ENCODE data around the gene ZFYVE9. TPM values are rescaled to one million over a fixed set of nuclear protein-coding genes. Genes with fewer than 3 reads are reported as not detected.

The ZFYVE9 gene
- total and polyA plus RNA-seq, 10 of the 15 experiments (the other 5 are each of a cell fraction or from before 2014, with no cell fraction given) = 0.26 to 6.9 (median 2.3) TPM

GRCh38 chr1:52140633-52141512, 1.0 kb upstream of the ZFYVE9 start:
- Histone ChIP-seq H3K9ac (ENCODE audit: control insufficient read depth, insufficient read depth, low read length) (no peak overlapping the region), H4K20me1 (ENCODE audit: control insufficient read depth, insufficient read depth) (no peaks in the 10 kb centered on the region), H3K4me2 (ENCODE audit: control insufficient read depth, insufficient read depth) (peak overlapping the region; percentile 90; the same call in 1 of the 2 replicates), H3K27ac (ENCODE audit: control insufficient read depth, insufficient read depth) (no peak overlapping the region; the same call in 1 of the 2 replicates), H3K4me1 (ENCODE audit: control insufficient read depth, insufficient read depth, low read length) (peaks cover 11% of the 10 kb centered on the region; the same call in 1 of the 2 replicates), H3K9me3 (replicated peaks; ENCODE audit: control insufficient read depth, insufficient read depth, low read length) (no peaks in the 10 kb centered on the region; the same call in 2 of the 3 replicates), H2AFZ (ENCODE audit: control insufficient read depth, low read depth, low read length) (peak overlapping the region; percentile 23; the same call in 1 of the 2 replicates), H3K36me3 (ENCODE audit: control insufficient read depth in 2 of 2, insufficient read depth in 2 of 2, low read length in 1 of 2) (no peaks in the 10 kb centered on the region), H3K4me3 (no peak overlapping the region), H3K79me2 (ENCODE audit: control insufficient read depth, insufficient read depth, low read length) (no peaks in the 10 kb centered on the region), H3K27me3 (replicated peaks in 1 of 2; ENCODE audit: control insufficient read depth in 2 of 2, insufficient read depth in 2 of 2, low read length in 1 of 2) (no peaks in the 10 kb centered on the region; a peak in 1 of 4 replicates)
- no peak for DNase-seq (ENCODE audit: low read depth, low spot score)
- FAIRE-seq = no peak
- intact Hi-C loops (cut with micrococcal nuclease; ENCODE audit: unreplicated experiment) (loop anchor here (10.0 kb wide), 1 partner anchor 224 kb away; the partner anchor contains the start of gene CC2D1B), in situ Hi-C loops (cut with MboI) (loop anchor here (10.0 to 25.0 kb wide), 2 partner anchors 146 to 544 kb away; no protein-coding TSS in a partner anchor)
- no peak for ATAC-seq
- TF ChIP-seq ETV6 (conservative IDR thresholded peaks at IDR 0.05 in 1 of 2, IDR thresholded peaks at IDR 0.05 in 1 of 2; ENCODE audit: borderline replicate concordance in 1 of 2, low read depth in 1 of 2) (no peak), ZZZ3 (IDR thresholded peaks at IDR 0.05; ENCODE audit: control insufficient read depth, insufficient read length, low read depth) (no peak), ATF2 (IDR thresholded peaks at IDR 0.05; ENCODE audit: low read length) (no peak), ZBED1 (IDR thresholded peaks at IDR 0.05; ENCODE audit: borderline replicate concordance) (no peak), SPI1 (IDR thresholded peaks at IDR 0.05; ENCODE audit: borderline replicate concordance, insufficient read depth, low read depth, low read length) (no peak), DPF2 (IDR thresholded peaks at IDR 0.05) (no peak), TCF12 (IDR thresholded peaks at IDR 0.05; ENCODE audit: low read depth, low read length) (no peak), HDAC2 (IDR thresholded peaks at IDR 0.05) (no peak), IRF4 (IDR thresholded peaks at IDR 0.05; ENCODE audit: low read depth, low read length) (no peak)
- BruUV-seq (replicated peaks) = no TSS peak
- ChIA-PET SMC1A (ENCODE audit: uncharacterized antibody, unreplicated experiment) (interaction anchor here (0.6 to 1.2 kb wide), 4 partner anchors 12 to 496 kb away, joined by 3 to 8 read pairs (median 4); no protein-coding TSS in a partner anchor), RAD21 (ENCODE audit: unreplicated experiment) (no interaction called here), CTCF (interaction anchor here (2.0 kb wide), 1 partner anchor 156 kb away, joined by 8 read pairs; no protein-coding TSS in a partner anchor), POLR2A (no interaction called here)
- WGBS (ENCODE audit: insufficient coverage, insufficient replicate concordance, low lambda C conversion rate, missing lambda C conversion rate) = 49% methylated on average over 2 of the region's 2 CpGs

Measured in GM12878 (cell line).